ENCODE data around the gene AK4. TPM values are rescaled to one million over a fixed set of nuclear protein-coding genes. Genes with fewer than 3 reads are reported as not detected.
"Not testable (repeated sequence)": the region's sequence is repeated elsewhere in the genome, so short reads cannot be mapped to it uniquely, and the experiment has no call there.

AK4 gene
- total RNA-seq, 1 donor from 2014 or later, result 36.6 TPM

- H3K4me3 ChIP-seq (ENCODE audit: low read depth, low read length), result no peak overlapping the region
- peak; percentile 12 for TF ChIP-seq CTCF (conservative IDR thresholded peaks at IDR 0.05; ENCODE audit: low read depth, low read length)
- DNase-seq (ENCODE audit: low read depth), result no peak
Measured at GRCh38 chr1:65229754-65230339, 81.8 kb downstream of the AK4 start.

DNA sequence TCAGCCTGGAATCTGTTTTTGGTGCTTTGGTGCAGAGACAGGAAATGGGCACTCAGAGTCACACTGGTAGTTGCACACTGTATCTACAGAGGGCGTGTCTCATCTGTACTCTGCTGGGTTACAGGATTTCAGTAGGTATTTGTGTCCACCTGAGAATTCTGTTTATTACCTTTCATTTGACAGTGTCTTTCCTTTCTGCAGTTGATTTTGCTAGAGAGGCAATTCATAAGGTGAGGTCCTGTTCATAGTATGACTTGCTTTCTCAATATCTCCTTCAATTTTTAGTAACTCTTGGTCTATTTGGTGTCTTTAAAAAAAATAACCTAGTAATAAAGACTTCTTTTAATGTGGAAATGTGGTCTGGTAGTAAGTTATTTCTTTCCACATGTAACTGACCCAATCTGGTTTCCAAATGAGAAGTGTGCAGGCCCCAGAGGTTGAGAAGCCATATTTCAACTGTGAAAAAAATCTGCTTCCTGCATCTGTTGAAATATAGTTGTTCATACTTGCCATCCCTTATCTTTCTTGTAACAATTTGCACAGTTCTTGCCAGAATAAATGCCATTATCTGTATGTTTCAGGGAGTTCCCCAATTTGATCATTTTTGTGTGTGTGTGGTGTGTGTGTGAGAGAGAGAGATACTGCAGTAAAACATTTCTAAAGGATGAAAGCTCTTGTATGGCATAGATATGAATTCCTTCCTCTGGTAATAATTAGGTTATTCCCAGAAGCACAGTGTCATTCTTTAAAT lies 82.9 kb downstream of the AK4 start:
- H3K4me3 ChIP-seq (ENCODE audit: low read depth, low read length), result no peak overlapping the region
- no peak for TF ChIP-seq CTCF (conservative IDR thresholded peaks at IDR 0.05; ENCODE audit: low read depth, low read length)
- no peak for DNase-seq (ENCODE audit: low read depth)

GRCh38 chr1:65231718-65232330 lies 83.8 kb downstream of the AK4 start:
- TF ChIP-seq CTCF (conservative IDR thresholded peaks at IDR 0.05; ENCODE audit: low read depth, low read length), result no peak
- DNase-seq (ENCODE audit: low read depth), result no peak
- H3K4me3 ChIP-seq (ENCODE audit: low read depth, low read length), result no peak overlapping the region

DNA sequence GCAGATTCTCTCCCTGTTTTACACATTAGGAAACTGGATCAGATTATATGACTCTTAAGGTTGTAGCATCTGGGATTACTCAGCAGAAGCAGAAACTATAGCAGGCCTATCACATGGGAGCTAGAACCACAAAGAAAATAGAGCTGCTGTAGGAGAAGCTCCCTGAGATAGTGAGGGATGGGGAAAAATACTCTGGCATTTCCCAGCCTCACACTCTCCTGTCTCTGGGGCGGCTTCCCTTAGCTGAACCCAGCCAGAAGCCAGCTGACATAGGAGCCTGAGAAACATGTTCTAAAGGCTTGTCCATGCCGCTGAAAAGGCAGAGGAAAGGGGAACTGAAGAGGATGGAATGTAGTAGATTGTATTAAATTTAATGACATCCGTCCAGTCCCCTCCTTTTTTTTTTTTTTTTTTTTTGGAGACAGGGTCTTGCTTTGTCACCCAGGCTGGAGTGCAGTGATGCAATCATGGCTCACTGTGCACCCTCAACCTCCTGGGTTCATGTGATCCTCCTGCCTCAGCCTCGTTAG lies 84.5 kb downstream of the AK4 start:
- H3K4me3 ChIP-seq (ENCODE audit: low read depth, low read length), result no peak overlapping the region
- TF ChIP-seq CTCF (conservative IDR thresholded peaks at IDR 0.05; ENCODE audit: low read depth, low read length), result no peak
- DNase-seq (ENCODE audit: low read depth), result no peak

GRCh38 chr1:65233782-65234181 lies 85.8 kb downstream of the AK4 start:
- DNase-seq (ENCODE audit: low read depth), result no peak
- no peak for TF ChIP-seq CTCF (conservative IDR thresholded peaks at IDR 0.05; ENCODE audit: low read depth, low read length)
- H3K4me3 ChIP-seq (ENCODE audit: low read depth, low read length), result no peak overlapping the region

- peak; percentile 66 for TF ChIP-seq CTCF (conservative IDR thresholded peaks at IDR 0.05; ENCODE audit: low read depth, low read length)
- no peak for DNase-seq (ENCODE audit: low read depth)
- H3K4me3 ChIP-seq (ENCODE audit: low read depth, low read length), result no peak overlapping the region
Measured at GRCh38 chr1:65235867-65236805, 88.1 kb downstream of the AK4 start.

DNA sequence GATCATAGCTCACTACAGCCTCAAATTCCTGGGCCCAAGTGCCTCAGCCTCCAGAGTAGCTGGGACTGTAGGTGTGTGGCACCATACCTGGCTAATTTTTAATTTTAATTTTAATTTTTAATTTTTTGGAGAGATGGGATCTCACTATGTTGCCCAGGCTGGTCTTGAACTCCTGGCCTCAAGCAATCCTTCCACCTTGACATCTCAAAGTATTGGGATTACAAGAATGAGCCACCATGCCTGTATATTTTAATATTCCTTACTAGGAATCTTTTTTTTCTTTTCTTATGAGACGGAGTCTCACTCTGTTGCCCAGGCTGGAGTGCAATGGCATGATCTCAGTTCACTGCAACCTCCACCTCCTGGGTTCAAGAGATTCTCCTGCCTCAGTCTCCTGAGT lies 89.1 kb downstream of the AK4 start:
- not testable (repeated sequence) for H3K4me3 ChIP-seq (ENCODE audit: low read depth, low read length); DNase-seq (ENCODE audit: low read depth)
